PC-3 (cell line): Measurements from ENCODE around the gene POR. TPM values are rescaled to one million over a fixed set of nuclear protein-coding genes. Genes with fewer than 3 reads are reported as not detected.
A peak's percentile ranks its signal among the peaks of the same experiment; 100 is the strongest.

Experiments
- ATAC-seq: fragments of 200-7000 bp; cut with Tn5 transposase; 2 replicates; pipeline ENCODE4 v1.9.1; 2020; ENCODE audit warnings: mild to moderate bottlenecking, moderate library complexity
- BruUV-seq: library from RNA; stranded (reverse); fragments of 400-500 nt; replicated peaks from 2 replicates; lab custom pipeline; 2021; lab: Mats Ljungman, UMichigan
- CTCF ChIA-PET: fragments of 300-600 bp; sonication (Branson Sonifier 250); formaldehyde crosslinking; loops from one replicate; lab custom pipeline; 2022; ENCODE audit warnings: antibody characterized with exemption; lab: Charles Lee
- POLR2A ChIA-PET: fragments of 300-600 bp; sonication (Branson Sonifier 250); formaldehyde crosslinking; loops from one replicate; lab custom pipeline; 2022; ENCODE audit warnings: antibody characterized with exemption; ENCODE audit not compliant: unreplicated experiment; lab: Charles Lee
- DNase-seq: peaks from one replicate; pipeline ENCODE4 v3.0.0-alpha.2; 2015
- H2AFZ ChIP-seq: fragments of 300-600 bp; sonication (generic); 2 replicates; pipeline ENCODE4 v1.6.0; 2016; ENCODE audit warnings: antibody characterized with exemption, low read length
- H3F3A ChIP-seq: fragments of 300-600 bp; sonication (generic); one replicate; pipeline ENCODE4 v1.6.0; 2017; ENCODE audit warnings: antibody characterized with exemption, low read length, control low read depth, mild to moderate bottlenecking; ENCODE audit not compliant: unreplicated experiment
- H3K27ac ChIP-seq: fragments of 300-600 bp; sonication (generic); 2 replicates; pipeline ENCODE4 v1.5.1; 2016; ENCODE audit warnings: mild to moderate bottlenecking, low read length
- H3K27me3 ChIP-seq: fragments of 300-600 bp; sonication (generic); 2 replicates; pipeline ENCODE4 v1.6.1; 2016; ENCODE audit warnings: low read length, mixed read lengths
- H3K36me3 ChIP-seq: fragments of 300-600 bp; sonication (generic); 2 replicates; pipeline ENCODE4 v1.6.1; 2016; ENCODE audit warnings: low read depth, mixed run types, low read length, mixed read lengths
- H3K4me1 ChIP-seq: fragments of 300-600 bp; sonication (generic); 2 replicates; pipeline ENCODE4 v1.5.1; 2016; ENCODE audit warnings: low read length; ENCODE audit not compliant: insufficient read depth
- H3K4me2 ChIP-seq: fragments of 300-600 bp; sonication (generic); 2 replicates; pipeline ENCODE4 v1.6.0; 2016; ENCODE audit warnings: low read length
- H3K4me3 ChIP-seq: fragments of 300-600 bp; sonication (generic); 2 replicates; pipeline ENCODE4 v1.5.1; 2016; ENCODE audit warnings: mild to moderate bottlenecking, low read length, mixed read lengths
- H3K79me2 ChIP-seq: fragments of 300-600 bp; sonication (generic); 2 replicates; pipeline ENCODE4 v1.6.1; 2017; ENCODE audit warnings: low read length, mixed read lengths
- H3K9ac ChIP-seq: fragments of 300-600 bp; sonication (generic); 2 replicates; pipeline ENCODE4 v1.6.0; 2016; ENCODE audit warnings: mild to moderate bottlenecking, low read length
- H3K9me2 ChIP-seq: fragments of 300-600 bp; sonication (generic); replicated peaks from 2 replicates; pipeline ENCODE4 v1.6.1; 2016; ENCODE audit warnings: mixed run types, low read length, mixed read lengths
- H3K9me3 ChIP-seq: fragments of 300-600 bp; sonication (generic); 2 replicates; pipeline ENCODE4 v1.6.1; 2016; ENCODE audit warnings: low read length, mixed read lengths
- H4K20me1 ChIP-seq: fragments of 300-600 bp; sonication (generic); 2 replicates; pipeline ENCODE4 v1.6.1; 2016; ENCODE audit warnings: low read length, mixed read lengths
- CTCF ChIP-seq: fragments of 300-600 bp; sonication (generic); conservative IDR thresholded peaks from 2 replicates; pipeline ENCODE4 v1.5.1; 2017; ENCODE audit warnings: antibody characterized with exemption, low read depth, mild to moderate bottlenecking, low read length
- EZH2 ChIP-seq: fragments of 300-600 bp; sonication (generic); IDR thresholded peaks from one replicate; pipeline ENCODE4 v1.6.1; 2017; ENCODE audit warnings: antibody characterized with exemption, mild to moderate bottlenecking, low read length; ENCODE audit not compliant: unreplicated experiment
- EZH2phosphoT487 ChIP-seq: fragments of 300-600 bp; sonication (generic); IDR thresholded peaks from 2 replicates; pipeline ENCODE4 v1.6.1; 2018; ENCODE audit warnings: mild to moderate bottlenecking, antibody characterized with exemption, low read length, borderline replicate concordance
- intact Hi-C: fragments of 100-400 bp; cut with micrococcal nuclease; formaldehyde crosslinking; loops from 2 replicates; pipeline ENCODE4 v1.9.0; 2023
- total RNA-seq: library from RNA; depleted of rRNA; stranded (reverse); fragments of >200 nt; gene quantifications from 2 replicates; pipeline ENCODE4 v1.2.3, GENCODE V29; 2014

The POR gene
- total RNA-seq, 1 experiment from 2014 or later, result 112 TPM

GRCh38 chr7:75913437-75913836 lies 1.5 kb upstream of the POR start:
- Histone ChIP-seq H2AFZ (no peak overlapping the region), H3F3A (no peaks in the 10 kb centered on the region), H3K9ac (no peak overlapping the region), H3K4me3 (no peak overlapping the region), H3K9me3 (no peaks in the 10 kb centered on the region), H4K20me1 (peaks cover 8% of the 10 kb centered on the region), H3K36me3 (no peaks in the 10 kb centered on the region), H3K27me3 (no peaks in the 10 kb centered on the region), H3K4me1 (peaks cover 11% of the 10 kb centered on the region), H3K4me2 (no peak overlapping the region), H3K79me2 (peaks cover 39% of the 10 kb centered on the region), H3K9me2 (no peaks in the 10 kb centered on the region), H3K27ac (no peak overlapping the region)
- ATAC-seq (no peak), DNase-seq (no peak)
- intact Hi-C loops, result loop anchor here (10.0 kb wide), 1 partner anchor 81 kb away; the partner anchor contains the start of gene TMEM120A
- TF ChIP-seq EZH2phosphoT487 (no peak), CTCF (no peak), EZH2 (no peak)
- no TSS peak for BruUV-seq
- ChIA-PET POLR2A (no interaction called here), CTCF (no interaction called here)

- Histone ChIP-seq H4K20me1 (peaks cover 11% of the 10 kb centered on the region), H3F3A (no peaks in the 10 kb centered on the region), H2AFZ (peak overlapping the region; percentile 87), H3K4me2 (peak overlapping the region; percentile 98), H3K9ac (peak overlapping the region; percentile 89), H3K9me3 (no peaks in the 10 kb centered on the region), H3K4me1 (peaks cover 11% of the 10 kb centered on the region), H3K79me2 (peaks cover 47% of the 10 kb centered on the region), H3K4me3 (peak overlapping the region; percentile 92), H3K9me2 (no peaks in the 10 kb centered on the region), H3K27me3 (no peaks in the 10 kb centered on the region), H3K36me3 (no peaks in the 10 kb centered on the region), H3K27ac (no peak overlapping the region)
- no peak for TF ChIP-seq EZH2
- TF ChIP-seq CTCF, result no peak
- no peak for TF ChIP-seq EZH2phosphoT487
- ChIA-PET POLR2A (interaction anchor here (0.6 to 0.7 kb wide), 2 partner anchors 28 to 175 kb away, joined by 3 to 4 read pairs; no protein-coding TSS in a partner anchor), CTCF (no interaction called here)
- BruUV-seq, result TSS peak; percentile 90
- intact Hi-C loops, result loop anchor here (10.0 kb wide), 1 partner anchor 81 kb away; the partner anchor contains the start of gene TMEM120A
- DNase-seq (no peak), ATAC-seq (no peak; the same call in 1 of the 2 replicates)
Measured at GRCh38 chr7:75914169-75914654, 743 bp upstream of the POR start.
